ENCODE measurements around the gene MASP2.
"Not testable (repeated sequence)": the region's sequence is repeated elsewhere in the genome, so short reads cannot be mapped to it uniquely, and the experiment has no call there.

The MASP2 gene

GRCh38 chr1:11067716-11068599 is 20.9 kb upstream of the MASP2 start:
- no peak for FAIRE-seq
- no peak for DNase-seq (ENCODE audit: insufficient read length, low spot score)

GRCh38 chr1:11065796-11066195 is 18.8 kb upstream of the MASP2 start:
- FAIRE-seq (no peak), DNase-seq (ENCODE audit: insufficient read length, low spot score) (no peak)
- TF ChIP-seq PAX5 (IDR thresholded peaks at IDR 0.05; ENCODE audit: insufficient read depth, low read length, severe bottlenecking): no peak
- no peak for TF ChIP-seq TAF1 (IDR thresholded peaks at IDR 0.05; ENCODE audit: low read depth, low read length)
- TF ChIP-seq POU2F2 (IDR thresholded peaks at IDR 0.05; ENCODE audit: low read depth, low read length): no peak

More at GRCh38 chr1:11067716-11068599, 20.9 kb upstream of the MASP2 start:
- TF ChIP-seq TAF1 (IDR thresholded peaks at IDR 0.05; ENCODE audit: low read depth, low read length): no peak
- TF ChIP-seq PAX5 (IDR thresholded peaks at IDR 0.05; ENCODE audit: insufficient read depth, low read length, severe bottlenecking): no peak
- TF ChIP-seq POLR2AphosphoS5 (IDR thresholded peaks at IDR 0.05; ENCODE audit: low read depth, low read length): no peak
- no peak for TF ChIP-seq SPI1 (IDR thresholded peaks at IDR 0.05; ENCODE audit: low read depth, low read length)
- no peak for TF ChIP-seq POLR2A (IDR thresholded peaks at IDR 0.05; ENCODE audit: low read depth, low read length)
- TF ChIP-seq POU2F2 (IDR thresholded peaks at IDR 0.05; ENCODE audit: low read depth, low read length): no peak

- FAIRE-seq (no peak), DNase-seq (ENCODE audit: insufficient read length, low spot score) (no peak)
- no peak for TF ChIP-seq PAX5 (IDR thresholded peaks at IDR 0.05; ENCODE audit: insufficient read depth, low read length, severe bottlenecking)
Observed at GRCh38 chr1:11064942-11065341, 17.9 kb upstream of the MASP2 start.

- FAIRE-seq; DNase-seq (ENCODE audit: insufficient read length, low spot score): not testable (repeated sequence)
Observed at GRCh38 chr1:11063937-11064537, 17.0 kb upstream of the MASP2 start.

- FAIRE-seq: peak; percentile 94
Observed at GRCh38 chr1:11062965-11063401, 15.9 kb upstream of the MASP2 start.

GRCh38 chr1:11061652-11062365 is 14.8 kb upstream of the MASP2 start:
- TF ChIP-seq SPI1 (IDR thresholded peaks at IDR 0.05; ENCODE audit: low read depth, low read length): no peak
- TF ChIP-seq PAX5 (IDR thresholded peaks at IDR 0.05; ENCODE audit: insufficient read depth, low read length, severe bottlenecking): no peak
- no peak for TF ChIP-seq TAF1 (IDR thresholded peaks at IDR 0.05; ENCODE audit: low read depth, low read length)
- no peak for TF ChIP-seq POLR2A (IDR thresholded peaks at IDR 0.05; ENCODE audit: low read depth, low read length)
- no peak for TF ChIP-seq POLR2AphosphoS5 (IDR thresholded peaks at IDR 0.05; ENCODE audit: low read depth, low read length)
- TF ChIP-seq POU2F2 (IDR thresholded peaks at IDR 0.05; ENCODE audit: low read depth, low read length): no peak
- DNase-seq (ENCODE audit: insufficient read length, low spot score) (no peak), FAIRE-seq (peak; percentile 78)

More at GRCh38 chr1:11062965-11063401, 15.9 kb upstream of the MASP2 start:
- no peak for DNase-seq (ENCODE audit: insufficient read length, low spot score)
- TF ChIP-seq PAX5 (IDR thresholded peaks at IDR 0.05; ENCODE audit: insufficient read depth, low read length, severe bottlenecking): peak; percentile 2
- TF ChIP-seq SPI1 (IDR thresholded peaks at IDR 0.05; ENCODE audit: low read depth, low read length): no peak

GRCh38 chr1:11059968-11060830 is 13.2 kb upstream of the MASP2 start, which contains the start of gene SRM:
SRM (minus strand) TSS chr1:11060018; CDS start chr1:11059943, 75 bp downstream.
- TF ChIP-seq PAX5 (IDR thresholded peaks at IDR 0.05; ENCODE audit: insufficient read depth, low read length, severe bottlenecking) (no peak), POU2F2 (IDR thresholded peaks at IDR 0.05; ENCODE audit: low read depth, low read length) (peak; percentile 58; the same call in 1 of the 2 replicates), SPI1 (IDR thresholded peaks at IDR 0.05; ENCODE audit: low read depth, low read length) (no peak), TAF1 (IDR thresholded peaks at IDR 0.05; ENCODE audit: low read depth, low read length) (peak; percentile 54; the same call in 1 of the 2 replicates), POLR2A (IDR thresholded peaks at IDR 0.05; ENCODE audit: low read depth, low read length) (peak; percentile 82), POLR2AphosphoS5 (IDR thresholded peaks at IDR 0.05; ENCODE audit: low read depth, low read length) (peak; percentile 2; the same call in 1 of the 2 replicates)
- DNase-seq (ENCODE audit: insufficient read length, low spot score) (peak; percentile 98), FAIRE-seq (peak; percentile 98)

- peak; percentile 56 for FAIRE-seq
- DNase-seq (ENCODE audit: insufficient read length, low spot score): peak; percentile 65
- TF ChIP-seq PAX5 (IDR thresholded peaks at IDR 0.05; ENCODE audit: insufficient read depth, low read length, severe bottlenecking) (no peak), TAF1 (IDR thresholded peaks at IDR 0.05; ENCODE audit: low read depth, low read length) (no peak), SPI1 (IDR thresholded peaks at IDR 0.05; ENCODE audit: low read depth, low read length) (no peak), POLR2AphosphoS5 (IDR thresholded peaks at IDR 0.05; ENCODE audit: low read depth, low read length) (no peak), POU2F2 (IDR thresholded peaks at IDR 0.05; ENCODE audit: low read depth, low read length) (no peak), POLR2A (IDR thresholded peaks at IDR 0.05; ENCODE audit: low read depth, low read length) (no peak)
Observed at GRCh38 chr1:11059155-11059967, 12.3 kb upstream of the MASP2 start.

Data from GM12891 (cell line).